Measurements from ENCODE around the gene KIAA0513.

- TF ChIP-seq POLR2A (IDR thresholded peaks at IDR 0.05) (no peak), CTCF (IDR thresholded peaks at IDR 0.05) (no peak)
Measured at GRCh38 chr16:84990782-84991181, 36.8 kb upstream of the KIAA0513 start.

All from body of pancreas (tissue), 4 donors.